Measurements from ENCODE around the gene LDLRAD4. TPM values are rescaled to one million over a fixed set of nuclear protein-coding genes. Genes with fewer than 3 reads are reported as not detected.
A peak's percentile ranks its signal among the peaks of the same experiment; 100 is the strongest.

Gene LDLRAD4
- total RNA-seq, 1 donor: under 0.01 TPM

- DNase-seq (ENCODE audit: insufficient read length, low spot score, missing footprints): peak; percentile 47
- Histone ChIP-seq H4K20me1 (ENCODE audit: insufficient read depth, low read length) (no peaks in the 10 kb centered on the region), H3K27me3 (ENCODE audit: insufficient read depth, low read length) (no peaks in the 10 kb centered on the region), H3K4me1 (ENCODE audit: insufficient read depth, low read length) (no peaks in the 10 kb centered on the region), H3K4me2 (ENCODE audit: insufficient read depth, low read length) (no peak overlapping the region), H3K27ac (ENCODE audit: low read depth, low read length) (no peak overlapping the region), H3K4me3 (ENCODE audit: insufficient read depth, low read length) (no peak overlapping the region), H2AFZ (ENCODE audit: low read length) (no peak overlapping the region), H3K9me3 (ENCODE audit: low read depth, low read length) (no peaks in the 10 kb centered on the region), H3K36me3 (ENCODE audit: insufficient read depth, low read length) (no peaks in the 10 kb centered on the region), H3K79me2 (ENCODE audit: insufficient read depth, low read length) (no peaks in the 10 kb centered on the region)
- no peak for TF ChIP-seq CTCF (IDR thresholded peaks at IDR 0.05; ENCODE audit: extremely low read depth, low read depth, low read length)
Observed at GRCh38 chr18:13470516-13471197, 252.1 kb downstream of the LDLRAD4 start.

DNA sequence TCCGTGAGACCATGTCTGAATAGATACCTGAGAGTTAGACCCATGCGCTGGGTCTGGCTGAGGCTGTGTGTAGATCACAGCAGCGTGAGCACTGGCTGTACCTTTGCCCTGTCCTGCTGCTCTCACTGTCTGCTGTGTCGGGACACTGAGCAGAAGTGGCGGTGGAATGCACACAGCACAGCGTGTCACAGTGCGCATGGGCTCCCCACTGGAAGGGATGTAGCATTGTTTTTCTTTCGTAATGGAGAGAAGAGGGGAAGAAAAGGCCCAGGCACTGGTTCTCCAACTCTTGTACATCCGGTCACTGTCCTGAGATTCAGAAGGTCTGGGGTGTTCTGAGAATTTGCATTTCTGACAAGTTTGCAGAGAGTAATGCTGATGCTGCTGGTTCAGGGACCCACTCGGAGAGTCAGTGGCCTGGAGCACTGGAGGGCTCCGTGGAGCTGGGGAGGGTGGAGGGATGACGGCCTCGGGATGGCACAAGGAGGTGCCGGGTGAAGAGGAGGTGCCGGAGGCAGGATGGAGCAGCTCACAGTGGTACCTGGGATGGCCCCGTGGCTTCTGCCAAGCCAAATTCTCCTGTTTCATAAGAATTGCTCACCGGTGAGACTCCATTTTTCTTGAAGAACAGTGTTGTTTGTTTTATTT, 252.8 kb downstream of the LDLRAD4 start:
- H3K4me2 ChIP-seq (ENCODE audit: insufficient read depth, low read length): no peak overlapping the region
- no peaks in the 10 kb centered on the region for H3K79me2 ChIP-seq (ENCODE audit: insufficient read depth, low read length)
- TF ChIP-seq CTCF (IDR thresholded peaks at IDR 0.05; ENCODE audit: extremely low read depth, low read depth, low read length): no peak
- no peaks in the 10 kb centered on the region for H3K9me3 ChIP-seq (ENCODE audit: low read depth, low read length)
- no peaks in the 10 kb centered on the region for H3K4me1 ChIP-seq (ENCODE audit: insufficient read depth, low read length)
- no peaks in the 10 kb centered on the region for H3K27me3 ChIP-seq (ENCODE audit: insufficient read depth, low read length)
- H3K27ac ChIP-seq (ENCODE audit: low read depth, low read length): no peak overlapping the region
- no peaks in the 10 kb centered on the region for H4K20me1 ChIP-seq (ENCODE audit: insufficient read depth, low read length)
- H3K36me3 ChIP-seq (ENCODE audit: insufficient read depth, low read length): no peaks in the 10 kb centered on the region
- DNase-seq (ENCODE audit: insufficient read length, low spot score, missing footprints): no peak
- no peak overlapping the region for H2AFZ ChIP-seq (ENCODE audit: low read length)
- no peak overlapping the region for H3K4me3 ChIP-seq (ENCODE audit: insufficient read depth, low read length)

- no peak for DNase-seq (ENCODE audit: insufficient read length, low spot score, missing footprints)
- H3K9me3 ChIP-seq (ENCODE audit: low read depth, low read length): no peaks in the 10 kb centered on the region
- no peak overlapping the region for H2AFZ ChIP-seq (ENCODE audit: low read length)
- no peaks in the 10 kb centered on the region for H4K20me1 ChIP-seq (ENCODE audit: insufficient read depth, low read length)
- no peaks in the 10 kb centered on the region for H3K4me1 ChIP-seq (ENCODE audit: insufficient read depth, low read length)
- H3K36me3 ChIP-seq (ENCODE audit: insufficient read depth, low read length): no peaks in the 10 kb centered on the region
- H3K4me2 ChIP-seq (ENCODE audit: insufficient read depth, low read length): no peak overlapping the region
- no peak overlapping the region for H3K4me3 ChIP-seq (ENCODE audit: insufficient read depth, low read length)
- no peaks in the 10 kb centered on the region for H3K27me3 ChIP-seq (ENCODE audit: insufficient read depth, low read length)
- H3K27ac ChIP-seq (ENCODE audit: low read depth, low read length): no peak overlapping the region
- no peak for TF ChIP-seq CTCF (IDR thresholded peaks at IDR 0.05; ENCODE audit: extremely low read depth, low read depth, low read length)
- H3K79me2 ChIP-seq (ENCODE audit: insufficient read depth, low read length): no peaks in the 10 kb centered on the region
Observed at GRCh38 chr18:13471971-13472628, 253.5 kb downstream of the LDLRAD4 start.

GRCh38 chr18:13473751-13474150, 255.2 kb downstream of the LDLRAD4 start:
- H3K27ac ChIP-seq (ENCODE audit: low read depth, low read length): no peak overlapping the region
- no peaks in the 10 kb centered on the region for H3K79me2 ChIP-seq (ENCODE audit: insufficient read depth, low read length)
- no peaks in the 10 kb centered on the region for H3K9me3 ChIP-seq (ENCODE audit: low read depth, low read length)
- no peak overlapping the region for H3K4me3 ChIP-seq (ENCODE audit: insufficient read depth, low read length)
- H4K20me1 ChIP-seq (ENCODE audit: insufficient read depth, low read length): no peaks in the 10 kb centered on the region
- no peaks in the 10 kb centered on the region for H3K27me3 ChIP-seq (ENCODE audit: insufficient read depth, low read length)
- H2AFZ ChIP-seq (ENCODE audit: low read length): no peak overlapping the region
- H3K36me3 ChIP-seq (ENCODE audit: insufficient read depth, low read length): no peaks in the 10 kb centered on the region
- H3K4me2 ChIP-seq (ENCODE audit: insufficient read depth, low read length): no peak overlapping the region
- H3K4me1 ChIP-seq (ENCODE audit: insufficient read depth, low read length): no peaks in the 10 kb centered on the region
- DNase-seq (ENCODE audit: insufficient read length, low spot score, missing footprints): no peak
- TF ChIP-seq CTCF (IDR thresholded peaks at IDR 0.05; ENCODE audit: extremely low read depth, low read depth, low read length): no peak
